Measurements from ENCODE around the gene RALGPS1. TPM values are rescaled to one million over a fixed set of nuclear protein-coding genes. Genes with fewer than 3 reads are reported as not detected.

RALGPS1 gene
- total RNA-seq, 4 donors from 2014 or later, result 4.6 to 11.9 (median 10.0) TPM

- no peak overlapping the region for H3K4me3 ChIP-seq
- H3K36me3 ChIP-seq, result no peaks in the 10 kb centered on the region
- intact Hi-C loops (cut with DNase I), result no loop called here
- 98% methylated on average over 8 of the region's 8 CpGs for WGBS
- TF ChIP-seq POLR2AphosphoS5 (IDR thresholded peaks at IDR 0.05) (no peak), POLR2A (IDR thresholded peaks at IDR 0.05; ENCODE audit: low read depth) (no peak), CTCF (IDR thresholded peaks at IDR 0.05) (no peak), EP300 (IDR thresholded peaks at IDR 0.05) (no peak)
- H3K27me3 ChIP-seq, result no peaks in the 10 kb centered on the region
- no peaks in the 10 kb centered on the region for H3K9me3 ChIP-seq
- peaks cover 30 to 33% (median 32%) of the 10 kb centered on the region in 4 donors for H3K4me1 ChIP-seq
- H3K27ac ChIP-seq (replicated peaks in 1 of 4), result no peak overlapping the region
- DNase-seq (ENCODE audit: extremely low spot score), result no peak
These were observed 165.0 kb downstream of the RALGPS1 start for GRCh38 chr9:127079446-127080140.

GRCh38 chr9:127081250-127082185 is 166.9 kb downstream of the RALGPS1 start:
- no peak for DNase-seq (ENCODE audit: extremely low spot score)
- intact Hi-C loops (cut with DNase I), result no loop called here

GRCh38 chr9:127083138-127083980 is 168.8 kb downstream of the RALGPS1 start:
- 77% methylated on average over 3 of the region's 5 CpGs for WGBS

More at GRCh38 chr9:127081250-127082185, 166.9 kb downstream of the RALGPS1 start:
- H3K36me3 ChIP-seq, result no peaks in the 10 kb centered on the region
- 88% methylated on average over 7 of the region's 8 CpGs for WGBS
- no peak overlapping the region for H3K27ac ChIP-seq (replicated peaks in 1 of 4)
- TF ChIP-seq POLR2A (IDR thresholded peaks at IDR 0.05; ENCODE audit: low read depth) (no peak), EP300 (IDR thresholded peaks at IDR 0.05) (no peak), CTCF (IDR thresholded peaks at IDR 0.05) (no peak), POLR2AphosphoS5 (IDR thresholded peaks at IDR 0.05) (no peak)
- H3K27me3 ChIP-seq, result no peaks in the 10 kb centered on the region
- no peaks in the 10 kb centered on the region for H3K9me3 ChIP-seq
- H3K4me1 ChIP-seq, result peaks cover 14 to 22% (median 16%) of the 10 kb centered on the region in 4 donors
- no peak overlapping the region for H3K4me3 ChIP-seq

More at GRCh38 chr9:127083138-127083980, 168.8 kb downstream of the RALGPS1 start:
- Histone ChIP-seq H3K36me3 (peaks cover 0 to 17% (median 10%) of the 10 kb centered on the region in 4 donors), H3K9me3 (no peaks in the 10 kb centered on the region), H3K4me1 (peaks cover 0 to 12% (median 5%) of the 10 kb centered on the region in 4 donors), H3K27me3 (no peaks in the 10 kb centered on the region), H3K27ac (replicated peaks in 1 of 4) (no peak overlapping the region), H3K4me3 (no peak overlapping the region)
- intact Hi-C loops (cut with DNase I), result no loop called here
- DNase-seq (ENCODE audit: extremely low spot score), result no peak
- TF ChIP-seq CTCF (IDR thresholded peaks at IDR 0.05), result no peak
